Epidermal melanocyte (primary cell): ENCODE measurements around the gene NOTCH3.

Experiments
- DNase-seq: peaks from one replicate; pipeline ENCODE4 v3.0.0; 2011; ENCODE audit warnings: low spot score; ENCODE audit not compliant: insufficient read length

NOTCH3 gene

DNA sequence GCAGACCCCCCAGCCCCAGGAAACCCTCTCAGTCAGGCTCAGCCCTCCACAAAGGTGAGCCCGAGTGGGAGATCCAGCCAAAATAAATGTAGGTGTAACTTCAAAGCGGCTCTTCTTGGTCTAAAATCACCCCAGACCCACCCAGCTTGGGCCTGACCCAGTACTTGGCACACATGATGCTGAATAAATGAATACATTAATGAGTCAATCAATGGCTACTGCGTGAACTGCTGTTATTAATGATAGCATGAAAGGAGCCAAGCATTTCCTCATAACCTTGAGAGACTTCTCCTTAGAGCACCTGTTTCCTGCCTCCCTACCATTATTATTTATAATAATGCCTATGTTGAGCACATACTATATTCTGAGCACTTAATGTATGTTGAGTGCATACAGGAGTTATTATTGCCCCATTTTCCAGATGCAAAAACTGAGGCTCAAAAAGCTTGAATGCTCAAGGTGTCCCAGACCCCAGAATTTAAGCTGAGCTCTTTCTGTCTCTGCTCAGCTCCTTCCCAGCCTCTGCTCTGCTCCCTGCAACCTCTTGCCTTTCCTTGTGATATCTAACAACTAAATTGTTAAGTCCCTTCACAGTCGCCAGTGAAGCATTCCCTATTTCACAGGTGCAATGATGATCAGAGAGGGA, 4.3 kb downstream of the NOTCH3 start:
- DNase-seq, result no peak

DNA sequence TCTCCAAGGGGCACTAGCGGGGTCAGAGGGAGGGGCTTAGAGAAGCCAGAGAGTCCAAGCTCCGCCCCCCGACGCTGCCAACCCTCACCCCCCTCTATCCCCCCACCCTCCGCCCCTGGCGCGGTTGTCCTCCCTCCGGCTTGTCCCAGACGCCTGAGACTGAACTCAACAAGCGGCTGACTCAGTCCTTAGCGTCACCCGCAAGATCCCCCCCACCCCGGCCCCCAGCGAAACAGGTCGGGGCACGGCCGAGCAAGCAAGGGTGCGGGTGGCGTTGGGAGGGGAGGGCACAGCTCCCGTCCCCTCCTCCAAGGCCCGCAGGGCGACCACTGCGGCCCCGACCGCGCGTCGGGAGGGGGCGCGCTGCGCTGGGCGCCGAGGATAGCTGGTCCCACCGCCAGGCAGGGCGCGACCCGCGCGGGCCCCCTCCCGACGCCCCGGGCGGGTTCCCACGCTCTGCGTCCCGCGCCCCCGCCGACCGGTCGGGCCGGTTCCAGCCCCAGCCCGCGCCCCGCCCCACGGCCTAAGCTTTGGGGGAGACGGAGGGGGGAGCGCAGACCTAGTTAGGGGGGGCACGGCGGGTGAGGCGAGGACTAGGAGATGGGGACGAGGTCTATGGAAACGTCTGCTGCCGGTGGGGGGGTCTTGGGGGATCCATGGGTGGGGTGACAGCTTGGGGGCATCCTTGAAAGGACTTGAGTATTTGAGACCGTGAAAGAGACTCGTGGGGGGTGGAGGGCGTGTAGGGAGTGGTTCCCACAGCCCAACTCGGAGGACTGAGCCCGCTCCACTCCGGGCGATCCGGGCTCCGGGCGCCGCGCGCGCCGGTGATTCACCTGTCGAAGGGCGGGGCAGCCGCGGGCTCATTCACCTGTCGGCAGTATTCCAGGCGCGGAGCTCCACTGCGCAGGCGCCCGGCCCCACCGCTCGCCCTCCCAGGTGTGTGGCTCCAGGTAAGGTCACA, 5.1 kb downstream of the NOTCH3 start:
- DNase-seq, result peak; percentile 67

DNA sequence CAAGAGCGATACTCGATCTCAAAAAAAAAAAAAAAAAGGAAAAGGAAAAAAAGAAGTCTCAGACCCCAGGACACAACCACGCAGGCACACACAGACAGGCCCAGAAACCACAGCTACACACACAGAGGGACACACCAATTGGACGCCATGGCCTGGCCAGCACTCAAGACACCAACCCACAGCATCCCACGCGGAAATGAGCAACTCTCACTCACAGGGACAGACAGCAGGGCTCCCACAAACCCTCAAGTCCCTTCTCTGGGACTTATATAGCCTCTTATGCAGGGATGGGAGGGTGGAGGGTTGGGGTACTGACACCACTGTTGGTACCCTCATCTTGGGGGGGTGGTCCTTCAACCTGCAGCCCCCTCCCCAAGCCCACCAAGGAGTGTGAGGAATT, 5.9 kb downstream of the NOTCH3 start:
- peak; percentile 16 for DNase-seq

DNA sequence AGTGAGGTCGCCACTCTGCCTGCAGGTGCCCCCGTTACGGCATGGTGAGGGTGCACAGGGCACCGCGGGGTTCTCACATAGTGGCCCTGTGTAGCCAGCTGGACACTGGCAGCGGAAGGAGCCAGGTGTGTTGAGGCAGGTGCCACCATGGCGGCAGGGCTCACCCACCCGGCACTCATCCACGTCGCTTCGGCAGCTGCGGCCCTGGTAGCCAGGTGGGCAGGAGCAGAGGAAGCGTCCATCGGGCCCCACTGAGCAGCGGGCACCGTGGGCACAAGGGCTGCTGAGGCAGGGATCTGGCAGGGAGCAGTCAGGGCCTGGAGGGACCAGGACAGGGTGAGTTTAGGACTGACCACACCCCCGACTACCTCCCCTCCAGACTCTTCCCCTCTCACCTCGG, 8.8 kb downstream of the NOTCH3 start:
- no peak for DNase-seq

DNA sequence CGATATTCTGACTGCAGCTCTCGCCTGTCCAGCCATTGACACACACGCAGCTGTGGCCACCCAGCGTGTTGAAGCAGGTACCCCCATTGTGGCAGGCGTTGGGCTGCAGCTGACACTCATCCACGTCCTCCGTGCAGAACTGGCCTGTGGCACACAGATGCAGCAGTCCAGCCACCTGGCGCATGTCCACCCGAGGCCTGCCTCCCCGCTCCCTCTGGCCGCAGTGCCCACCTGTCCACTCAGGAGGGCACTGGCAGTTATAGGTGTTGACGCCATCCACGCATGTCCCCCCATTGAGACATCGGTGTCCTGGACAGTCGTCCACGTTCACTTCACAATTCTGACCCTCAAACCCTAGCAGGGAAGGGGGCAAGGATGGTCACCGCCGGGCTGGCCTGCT, 9.3 kb downstream of the NOTCH3 start:
- DNase-seq, result no peak

DNA sequence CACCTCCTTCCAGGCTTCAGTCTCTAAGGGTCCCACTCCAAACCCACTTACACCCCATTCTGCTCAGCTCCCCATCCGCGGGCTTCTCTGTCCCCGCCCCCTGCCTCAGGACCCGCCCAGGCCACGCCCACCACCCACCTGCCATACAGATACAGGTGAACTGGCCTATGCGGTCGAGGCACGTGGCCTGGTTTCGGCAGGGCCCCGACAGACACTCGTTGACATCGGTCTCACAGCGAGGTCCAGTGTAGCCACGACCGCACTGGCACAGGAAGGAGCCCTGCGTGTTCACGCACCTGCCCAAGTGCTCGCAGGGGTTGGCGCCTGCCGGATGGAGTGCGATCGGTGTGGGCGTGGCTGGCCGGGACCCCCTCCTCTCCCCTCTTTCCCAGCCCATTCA, 11.9 kb downstream of the NOTCH3 start:
- no peak for DNase-seq

DNA sequence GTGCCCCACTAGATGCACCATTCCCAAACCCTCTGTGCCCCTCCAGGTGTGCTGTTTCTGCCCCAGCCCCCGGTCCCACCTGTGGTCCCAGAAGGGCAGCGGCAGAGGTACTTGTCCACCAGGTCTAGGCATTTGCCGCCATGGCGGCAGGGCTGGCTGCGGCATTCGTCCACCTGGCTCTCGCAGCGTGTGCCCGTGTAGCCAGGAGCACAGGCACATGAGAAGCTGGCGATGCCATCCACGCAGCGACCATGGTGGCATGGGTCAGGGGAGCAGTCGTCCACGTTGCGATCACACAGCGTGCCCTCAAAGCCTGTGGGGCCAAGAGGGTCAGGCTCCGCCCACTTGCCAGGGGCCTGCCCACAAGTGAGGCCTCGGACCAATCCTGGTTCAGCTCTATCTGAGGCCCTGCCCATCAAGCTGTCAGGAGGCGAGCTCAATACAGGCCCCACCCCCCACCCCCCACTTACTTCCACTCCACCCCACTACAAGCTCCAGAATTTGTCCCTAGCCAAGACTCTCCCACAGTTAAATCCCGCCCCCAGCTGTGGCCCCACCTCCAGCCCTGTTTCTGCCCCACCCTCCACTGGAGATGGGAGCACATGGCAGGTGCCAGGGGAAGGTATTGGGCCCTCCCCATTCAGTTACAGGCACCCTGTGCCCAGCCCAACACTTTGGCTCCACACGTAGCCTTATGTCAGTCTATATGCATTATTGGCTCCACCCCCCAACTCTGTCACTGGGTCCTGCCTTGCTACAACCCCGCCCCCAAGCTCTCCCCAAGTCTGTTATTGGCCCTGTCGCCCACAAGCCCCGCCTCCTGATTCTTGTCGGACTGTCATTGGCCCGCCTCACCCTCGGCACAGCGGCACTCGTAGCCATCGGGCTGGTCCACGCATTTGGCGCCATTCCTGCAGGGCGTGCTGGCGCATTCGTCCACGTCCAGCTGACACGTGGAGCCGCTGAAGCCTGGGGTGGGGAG, 13.5 kb downstream of the NOTCH3 start:
- DNase-seq, result peak; percentile 12

DNA sequence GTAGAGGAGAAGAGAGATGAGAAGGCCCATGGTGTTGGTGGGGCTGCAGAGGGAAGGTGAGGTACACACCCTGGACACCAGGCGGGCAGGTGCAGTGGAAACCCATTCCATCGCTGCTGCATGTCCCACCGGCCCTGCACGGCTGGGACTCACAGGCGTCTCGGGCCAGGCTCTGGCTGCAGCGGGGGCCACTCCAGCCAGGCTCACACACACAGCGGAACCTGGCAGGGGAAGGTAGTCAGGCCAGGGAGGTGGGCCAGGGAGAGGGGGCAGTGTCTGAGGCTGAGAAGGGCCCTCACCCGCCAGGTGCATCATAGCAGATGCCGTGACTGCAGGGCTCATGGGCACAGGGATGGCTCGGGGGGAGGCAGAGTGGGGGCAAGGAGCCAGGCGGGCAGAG, 15.6 kb downstream of the NOTCH3 start:
- DNase-seq, result no peak

DNA sequence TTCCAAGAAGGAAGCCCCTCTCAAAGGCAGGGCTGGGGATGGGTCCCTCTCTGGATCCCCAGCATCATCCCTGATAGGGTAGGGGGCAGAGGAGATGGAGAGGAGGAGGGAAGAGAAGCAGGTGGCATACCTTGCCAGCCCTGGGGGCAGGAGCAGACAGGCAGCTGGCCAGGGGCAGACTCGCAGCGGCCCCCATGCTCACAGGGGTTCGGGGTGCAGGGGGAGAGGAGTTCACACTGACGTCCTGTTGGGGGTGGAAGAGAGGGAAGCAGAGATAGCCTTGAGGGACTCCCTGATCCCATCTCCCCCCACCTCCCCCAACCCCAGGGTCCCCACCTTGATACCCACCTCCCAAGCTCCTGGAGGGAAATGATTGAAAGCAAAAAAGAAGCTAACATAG, 16.0 kb downstream of the NOTCH3 start:
- no peak for DNase-seq

DNA sequence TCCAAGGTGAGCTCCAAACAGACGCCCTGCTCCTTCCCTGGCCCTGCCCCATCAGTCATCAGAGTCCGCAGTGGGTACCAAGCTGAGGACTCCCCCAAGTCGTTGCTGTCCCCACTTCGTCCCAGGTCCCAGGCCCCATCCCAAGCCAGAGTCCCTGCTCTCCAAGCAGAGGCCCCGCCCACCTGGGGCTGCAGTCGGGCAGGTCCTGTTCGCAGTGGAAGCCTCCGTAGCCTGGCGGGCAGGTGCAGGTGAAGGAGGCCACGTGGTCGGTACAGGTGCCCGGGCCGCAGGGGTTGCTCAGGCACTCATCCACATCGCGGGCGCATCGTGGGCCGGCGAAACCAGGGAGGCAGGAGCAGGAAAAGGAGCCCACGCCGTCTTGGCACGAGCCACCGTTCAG, 19.4 kb downstream of the NOTCH3 start:
- no peak for DNase-seq

DNA sequence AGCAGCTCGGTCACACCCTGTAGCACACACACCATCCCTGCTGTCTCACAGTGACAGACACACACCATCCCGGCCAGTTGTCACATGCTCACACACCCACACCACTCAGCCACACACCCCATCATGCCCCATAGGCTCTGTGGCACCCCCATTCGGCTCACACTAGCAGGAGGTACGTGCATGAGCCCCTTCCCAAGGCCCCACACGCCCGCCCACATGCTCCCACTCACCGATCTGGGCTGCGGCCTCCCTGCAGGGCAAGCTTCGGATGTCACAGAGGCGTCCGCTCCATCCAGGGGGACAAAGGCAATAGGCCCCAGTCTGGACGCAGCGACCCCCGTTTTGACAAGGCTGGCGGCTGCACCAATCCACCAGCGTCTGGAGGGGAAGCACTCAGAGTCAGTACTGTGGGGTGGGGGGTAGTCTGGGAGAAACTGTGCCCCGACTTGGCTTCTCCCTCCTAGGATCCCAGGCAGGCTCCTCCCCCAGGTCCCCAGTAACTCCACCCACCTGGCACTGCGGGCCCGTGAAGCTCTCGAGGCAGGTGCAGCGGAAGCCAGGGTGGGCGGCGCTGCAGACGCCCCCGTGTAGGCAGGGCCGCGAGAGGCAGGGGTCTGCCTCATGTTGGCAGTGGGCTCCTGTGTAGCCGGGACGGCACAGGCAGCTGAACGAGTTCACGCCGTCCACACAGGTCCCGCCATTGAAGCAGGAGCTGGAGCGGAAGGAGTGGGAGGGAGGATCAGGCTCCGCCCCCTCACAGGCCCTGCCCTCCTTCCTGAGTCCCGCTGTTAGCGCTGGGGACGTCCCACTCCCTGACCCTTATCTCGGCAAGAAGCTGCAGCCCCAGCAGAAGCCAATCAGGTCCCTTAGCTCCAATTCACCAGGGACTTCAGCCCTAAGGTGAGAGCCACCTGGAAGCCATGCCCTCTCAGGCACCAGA, 20.1 kb downstream of the NOTCH3 start:
- no peak for DNase-seq

DNA sequence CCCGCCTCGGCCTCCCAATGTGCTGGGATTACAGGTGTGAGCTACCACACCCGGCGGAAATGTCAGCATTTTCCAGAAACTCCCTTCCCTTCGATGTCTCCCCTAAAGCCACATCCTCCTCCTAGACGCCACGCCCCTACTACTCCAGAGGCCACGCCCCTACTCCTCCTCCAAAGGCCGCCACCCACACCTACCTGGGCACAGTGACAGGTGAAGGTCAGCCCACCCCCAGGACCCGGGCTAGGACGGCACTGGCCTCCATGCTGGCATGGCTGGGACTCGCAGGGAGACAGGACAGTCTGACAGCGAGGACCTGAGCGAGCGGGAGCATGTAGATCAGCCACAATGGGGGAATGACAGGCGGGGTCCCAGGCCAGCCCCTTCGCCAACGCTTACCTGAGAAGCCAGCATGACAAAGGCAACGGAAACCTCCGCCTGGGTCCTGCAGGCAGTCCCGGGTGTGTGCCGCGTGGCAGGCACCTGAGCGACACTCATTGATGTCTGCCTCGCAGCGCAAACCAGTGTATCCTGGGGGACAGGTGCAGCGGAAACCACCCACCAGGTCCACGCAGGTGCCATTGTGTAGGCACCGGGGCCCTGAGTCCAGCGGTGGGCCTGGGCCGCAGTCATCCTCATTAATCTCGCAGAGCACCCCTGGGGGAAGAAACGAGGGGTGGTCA, 22.0 kb downstream of the NOTCH3 start:
- DNase-seq, result no peak

DNA sequence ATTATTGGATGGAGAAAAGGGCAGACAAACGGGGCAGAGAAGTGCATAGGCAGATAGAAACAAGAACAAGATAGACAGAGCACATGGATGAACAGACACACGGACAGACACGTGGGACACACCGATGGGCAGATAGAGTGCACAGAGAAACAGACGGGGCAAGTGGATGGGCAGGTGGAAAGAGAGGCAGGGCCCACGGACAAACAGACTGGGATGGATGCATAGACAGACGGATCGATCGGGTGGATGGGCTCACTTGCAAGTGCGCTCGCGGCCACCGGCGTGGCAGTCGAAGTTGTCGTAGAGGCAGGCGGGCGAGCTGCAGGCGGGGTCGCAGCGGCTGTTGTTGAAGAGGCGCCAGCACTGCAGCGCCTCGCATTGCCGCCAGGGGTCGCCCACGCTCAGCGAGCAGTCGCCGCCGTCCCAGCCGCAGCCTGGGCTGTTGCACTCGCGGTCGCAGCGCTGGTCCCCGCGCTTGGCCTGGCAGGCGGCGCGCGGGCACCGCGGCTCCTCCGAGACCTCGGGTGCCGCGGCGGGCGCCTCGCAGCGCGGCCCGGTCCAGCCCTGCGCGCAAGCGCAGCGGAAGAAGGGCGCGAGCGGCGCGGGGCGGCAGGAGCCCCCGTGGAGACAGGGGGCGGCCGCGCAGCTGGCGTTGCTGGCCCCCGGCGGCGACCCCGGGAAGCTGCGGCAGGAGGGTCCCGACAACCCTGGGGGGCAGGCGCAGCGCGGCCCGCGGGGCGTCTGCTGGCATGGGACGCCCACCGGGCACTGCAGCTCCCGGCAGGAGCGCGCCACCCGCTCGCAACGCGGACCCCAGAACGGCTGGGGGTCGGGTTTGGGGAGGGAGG, 23.3 kb downstream of the NOTCH3 start:
- DNase-seq, result no peak

DNA sequence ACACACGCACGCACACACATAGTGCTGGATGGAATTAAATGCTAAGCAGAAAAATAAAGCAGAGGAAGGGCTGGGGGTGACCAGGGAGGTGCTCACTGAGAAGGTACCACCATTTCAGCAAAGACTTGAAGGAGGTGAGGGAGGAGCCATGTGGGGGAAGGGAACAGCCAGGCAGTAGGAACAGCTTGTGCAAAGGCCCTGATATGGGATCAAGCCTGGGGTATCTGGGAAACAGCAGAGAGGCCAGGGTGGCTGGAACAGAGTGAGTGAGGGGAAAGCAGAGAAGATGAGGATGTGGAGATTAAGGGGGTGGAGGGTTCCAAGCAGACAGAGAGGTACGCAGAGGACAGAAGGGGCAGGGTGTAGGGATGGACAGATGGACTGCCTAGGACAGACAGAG, 25.2 kb downstream of the NOTCH3 start:
- no peak for DNase-seq

DNA sequence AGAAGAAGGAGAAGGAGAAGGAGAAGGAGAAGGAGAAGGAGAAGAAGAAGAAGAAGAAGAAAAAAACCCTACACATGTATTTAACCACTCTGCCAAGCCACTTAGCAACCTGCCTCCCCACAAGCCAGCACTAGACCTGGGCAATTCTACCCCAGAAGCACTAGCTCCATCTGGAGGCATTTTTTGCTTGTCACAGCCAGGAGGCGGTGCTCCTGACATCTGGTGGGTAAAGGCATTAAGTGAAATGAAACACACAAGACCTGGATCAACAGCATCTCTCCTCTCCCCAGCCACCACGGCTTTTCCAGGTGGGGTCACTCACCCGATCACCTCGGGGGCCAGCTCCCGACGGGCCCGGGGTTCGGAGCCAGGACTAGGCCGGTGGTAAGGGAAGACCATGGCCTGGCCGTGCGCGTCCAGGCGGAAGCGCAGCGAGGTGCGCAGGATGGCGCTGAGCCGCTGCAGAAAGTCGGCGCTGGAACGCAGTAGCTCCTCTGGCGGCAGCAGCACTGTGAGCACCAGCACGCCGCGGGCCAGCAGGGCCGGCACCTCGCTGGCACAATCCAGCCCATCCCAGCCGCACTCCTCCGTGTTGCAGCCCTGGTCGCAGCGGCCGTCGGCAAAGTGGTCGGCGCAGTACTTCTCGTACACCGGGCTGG, 26.9 kb downstream of the NOTCH3 start:
- no peak for DNase-seq

DNA sequence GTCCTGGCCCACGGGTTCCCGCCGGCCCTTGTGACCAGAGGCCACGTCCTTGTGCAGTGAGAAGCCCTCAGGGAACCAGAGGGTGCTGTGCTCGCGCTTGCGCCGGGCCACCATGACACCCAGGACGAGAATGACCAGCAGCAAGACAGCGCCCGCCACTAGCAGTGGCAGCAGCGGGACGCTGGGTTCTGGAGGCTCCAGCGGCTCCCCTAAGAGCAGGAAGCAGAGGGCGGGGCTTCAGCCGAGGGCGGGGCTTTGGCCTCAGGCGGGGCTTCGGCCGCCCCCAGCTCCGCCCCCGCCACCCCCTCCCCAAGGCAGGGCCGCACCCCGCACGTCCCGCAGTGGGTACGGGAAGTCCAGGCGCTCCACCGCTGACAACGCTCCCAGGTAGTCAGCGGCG, 30.4 kb downstream of the NOTCH3 start:
- no peak for DNase-seq

DNA sequence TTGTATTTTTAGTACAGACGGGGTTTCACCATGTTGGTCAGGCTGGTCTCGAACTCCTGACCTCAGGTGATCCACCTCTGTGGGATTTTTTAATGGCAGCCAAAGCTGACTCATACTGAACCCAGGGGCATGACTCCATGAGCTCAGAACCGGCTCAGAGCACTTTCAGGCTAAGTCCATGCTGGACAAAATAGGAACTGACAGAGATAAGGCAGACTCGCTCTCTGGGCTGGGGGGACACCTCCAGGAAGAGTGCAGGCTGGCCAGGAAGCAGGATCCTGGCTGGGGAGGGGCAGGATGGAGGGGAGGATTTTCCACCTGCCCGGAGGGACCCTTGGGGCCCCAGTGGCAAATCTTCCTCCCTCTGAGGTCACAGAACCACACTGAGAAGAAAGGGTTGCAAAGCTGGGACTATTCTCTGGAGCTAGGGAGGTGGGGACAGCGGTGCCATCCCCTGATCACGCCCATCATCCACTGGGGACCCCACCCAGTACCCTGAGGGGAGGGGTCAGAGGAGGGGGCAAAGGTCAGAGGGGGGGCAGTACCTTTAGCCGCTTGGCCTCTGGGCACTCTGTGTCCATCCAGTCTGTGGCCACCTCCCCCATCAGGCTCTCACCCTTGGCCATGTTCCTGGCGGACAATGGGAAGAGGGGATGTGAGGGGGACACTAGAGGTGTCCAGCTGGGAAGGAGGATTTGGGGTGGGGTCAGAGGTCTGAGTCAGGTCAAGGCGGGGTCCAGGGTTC, 31.1 kb downstream of the NOTCH3 start:
- DNase-seq, result no peak

DNA sequence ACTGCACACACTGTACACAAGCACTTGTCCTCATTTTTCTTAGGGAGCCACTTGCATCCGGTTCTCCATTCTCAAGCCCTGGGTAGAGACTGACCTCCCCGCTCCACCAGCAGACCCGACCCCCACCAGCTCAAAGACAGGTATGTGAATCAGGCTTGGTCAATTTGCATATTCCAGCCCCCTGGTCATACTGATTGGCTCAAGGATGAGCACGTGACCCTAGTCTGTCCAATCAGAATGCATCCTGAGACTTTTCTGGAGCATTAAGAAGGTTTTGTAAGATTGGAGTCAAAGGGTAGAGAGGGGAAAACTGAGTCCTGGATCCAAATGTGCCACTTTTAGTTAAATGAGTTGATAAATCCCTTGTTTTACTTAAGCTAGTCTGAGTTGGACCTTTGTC, 34.1 kb downstream of the NOTCH3 start:
- no peak for DNase-seq
